Heart left ventricle (tissue), 16 donors: ENCODE data around the gene CUZD1. TPM values are rescaled to one million over a fixed set of nuclear protein-coding genes. Genes with fewer than 3 reads are reported as not detected.

Source experiments
- ATAC-seq, 4 donors: fragments of 200-7000 bp; cut with Tn5 transposase; one replicate each; pipeline ENCODE4 v1.9.1; 2020 to 2022; ENCODE audit warnings: moderate library complexity in 4 of 4, mild to moderate bottlenecking in 3 of 4, moderate number of reproducible peaks in 1 of 4
- DNase-seq, 5 donors: peaks; one replicate each; pipeline ENCODE4 v3.0.0-alpha.2; 2020
- H3K27ac ChIP-seq, 12 donors: fragments of 200-600 bp; sonication (generic) in 4 of 12; one replicate each; pipeline versions ENCODE4 v1.5.0 to v1.8.0; 2016 to 2022; ENCODE audit warnings: mild to moderate bottlenecking in 2 of 12
- H3K27me3 ChIP-seq, 9 donors: fragments of 200-600 bp; sonication (generic) in 2 of 9; one replicate each; pipeline versions ENCODE4 v1.5.1 to v1.8.0; 2016 to 2022; ENCODE audit warnings: mild to moderate bottlenecking in 3 of 9
- H3K36me3 ChIP-seq, 9 donors: fragments of 200-600 bp; sonication (generic) in 2 of 9; one replicate each; pipeline versions ENCODE4 v1.5.0 to v1.8.0; 2018 to 2022; ENCODE audit warnings: mild to moderate bottlenecking in 2 of 9
- H3K4me1 ChIP-seq, 12 donors: fragments of 200-600 bp; sonication (generic) in 4 of 12; one replicate each; pipeline versions ENCODE4 v1.5.0 to v1.8.0; 2016 to 2022; ENCODE audit warnings: mild to moderate bottlenecking in 3 of 12
- H3K4me3 ChIP-seq, 12 donors: fragments of 200-600 bp; sonication (generic) in 4 of 12; one replicate each; pipeline versions ENCODE4 v1.5.0 to v1.8.0; 2017 to 2022; ENCODE audit warnings: mild to moderate bottlenecking in 9 of 12, moderate library complexity in 4 of 12
- H3K9me3 ChIP-seq, 12 donors: fragments of 200-600 bp; sonication (generic) in 4 of 12; one replicate each; pipeline versions ENCODE4 v1.5.0 to v1.8.0; 2016 to 2022; ENCODE audit warnings: mild to moderate bottlenecking in 1 of 12
- CTCF ChIP-seq, 12 donors: fragments of 200-600 bp; sonication (generic) in 4 of 12; IDR thresholded peaks; one replicate each; pipeline versions ENCODE4 v1.5.0 to v1.8.0; 2018 to 2022; ENCODE audit warnings: antibody characterized with exemption in 12 of 12, mild to moderate bottlenecking in 5 of 12
- POLR2A ChIP-seq, 2 donors: fragments of 450-650 bp; IDR thresholded peaks; one replicate each; pipeline ENCODE4 v1.6.1; 2017; ENCODE audit warnings: antibody characterized with exemption in 2 of 2, mild to moderate bottlenecking in 2 of 2, moderate library complexity in 2 of 2
- WGBS, 4 donors: extraction: QIAGEN DNeasy Blood & Tissue Kit in 2 of 4; methylation state at CpG; one replicate each; pipeline versions ENCODE4 v1.1.5 to v1.1.7; 2013 to 2018; 5-methylcytosine and 5-hydroxymethylcytosine counted together
- intact Hi-C, 10 donors: fragments of 100-400 bp; cut with DNase I; formaldehyde crosslinking; loops; one replicate each; pipeline versions ENCODE4 v1.11.1 to v1.14.2; 2022
- long read RNA-seq, 3 donors: library from polyadenylated mRNA; unstranded; transcript quantifications; one replicate each; pipeline ENCODE4 v2.0.0, GENCODE V29; 2020 to 2021
- polyA plus RNA-seq, 2 donors: library from polyadenylated mRNA; stranded (reverse); fragments of 200-250 nt; gene quantifications; one replicate each; pipeline ENCODE4 v1.2.3, GENCODE V29; 2013
- total RNA-seq, 9 donors: library from RNA; depleted of rRNA in 2 of 9; stranded (reverse); fragments of >200 nt in 2 of 9; fragmentation: NEBNext Ultra II Directional in 3 of 9; extraction: Animal tissue kit (Norgen Biotek cat#: 25700) in 3 of 9; gene quantifications; one replicate each; pipeline versions ENCODE4 v1.1.0 to v1.2.4, GENCODE V29; 2016 to 2023
- donor health status: ischemic (EF 13 %, LVEDD 7.1; RV severe dilation, severe dysfunction).
- donor health status: healthy with polysubstance abuse.
- donor health status: DM: no; HTN: yes; CAD: no.
- donor health status: DM: no; HTN: no; CAD: no.
- donor health status: ischemic (EF 25% LVEDD 6.9; RV normal size, moderate dysfunction).
- donor health status: ischemic (EF 25% LVEDD 5.7; RV mildly dilated, moderate dysfunction).
- donor health status: healthy.
- donor health status: DM: yes; HTN: yes; CAD: no.
- donor health status: ischemic (EF 35%, LVEDD 5.7; RV mildly dilated, moderate dysfunction).
- donor health status: nonischemic (EF 11% LVEDD 7.7; RV severe dilation, severe dysfunction).
- donor health status: DM: yes; HTN: yes; CAD: no.
- donor health status: PGD.
- donor health status: ischemic (EF 29% LVEDD 5.4; RV normal size, mild dysfunction).
- donor health status: nonischemic (EF 23%, LVEDD 6.1; RV moderate dilation, normal function).

CUZD1 gene
- under 1 TPM in 7 of 9 donors, not detected in 2; 0.15 to 0.84 (median 0.19) TPM for total RNA-seq
- under 1 TPM; 0.11 to 0.17 TPM for polyA plus RNA-seq
- long read RNA-seq, donor 1: 0 reads
- long read RNA-seq, donor 2, partial matches to known transcripts: 0 of 1 reads
- long read RNA-seq, donor 2, other reads (novel, unspliced or antisense): 1 of 1 reads
- long read RNA-seq, donor 3: 0 reads

- 65 to 80% (median 75%) methylated on average over 5 of the region's 5 CpGs for WGBS, 4 donors
- Histone ChIP-seq H3K4me3 (no peak within 1 kb of the TSS), H3K4me1 (no peaks in the 10 kb centered on the region), H3K36me3 (no peaks in the 10 kb centered on the region), H3K27me3 (no peaks in the 10 kb centered on the region), H3K9me3 (peaks cover 0 to 24% (median 0%) of the 10 kb centered on the region in 12 donors), H3K27ac (no peak within 1 kb of the TSS)
- ATAC-seq (no peak), DNase-seq (no peak)
- no peak for TF ChIP-seq CTCF (IDR thresholded peaks at IDR 0.05)
- TF ChIP-seq POLR2A (IDR thresholded peaks at IDR 0.05): no peak
- intact Hi-C loops: no loop called here
These were observed at the start of gene CUZD1 for GRCh38 chr10:122845783-122846332. Gene CUZD1, minus strand, starts transcription at chr10:122845857. Its CDS starts 14 bp downstream, at chr10:122845843.

GRCh38 chr10:122894261-122894944, 48.7 kb upstream of the CUZD1 start:
- no peak overlapping the region for H3K4me3 ChIP-seq
- WGBS, 4 donors: 82 to 84% (median 83%) methylated on average over 5 of the region's 5 CpGs
- DNase-seq (no peak), ATAC-seq (no peak)
- intact Hi-C loops: no loop called here
- H3K36me3 ChIP-seq: no peaks in the 10 kb centered on the region
- no peak overlapping the region for H3K27ac ChIP-seq
- H3K9me3 ChIP-seq: no peaks in the 10 kb centered on the region
- TF ChIP-seq POLR2A (IDR thresholded peaks at IDR 0.05): no peak
- peaks cover 0 to 4% (median 0%) of the 10 kb centered on the region in 9 donors for H3K27me3 ChIP-seq
- H3K4me1 ChIP-seq: no peaks in the 10 kb centered on the region

- H3K4me3 ChIP-seq: no peak overlapping the region
- 89 to 98% (median 91%) methylated on average over 1 of the region's 1 CpG for WGBS, 4 donors
- DNase-seq (no peak), ATAC-seq (no peak)
- no peak overlapping the region for H3K27ac ChIP-seq
- H3K9me3 ChIP-seq: no peaks in the 10 kb centered on the region
- intact Hi-C loops: no loop called here
- H3K4me1 ChIP-seq: peaks cover 0 to 10% (median 6%) of the 10 kb centered on the region in 12 donors
- H3K36me3 ChIP-seq: no peaks in the 10 kb centered on the region
- TF ChIP-seq CTCF (IDR thresholded peaks at IDR 0.05) (no peak), POLR2A (IDR thresholded peaks at IDR 0.05) (no peak)
- peaks cover 0 to 8% (median 0%) of the 10 kb centered on the region in 9 donors for H3K27me3 ChIP-seq
These were observed 38.5 kb upstream of the CUZD1 start for GRCh38 chr10:122884166-122884565.

- TF ChIP-seq CTCF (IDR thresholded peaks at IDR 0.05): no peak
- no peak for TF ChIP-seq POLR2A (IDR thresholded peaks at IDR 0.05)
- no peaks in the 10 kb centered on the region for H3K36me3 ChIP-seq
- no peak for DNase-seq
- no peak overlapping the region for H3K4me3 ChIP-seq
- peaks cover 0 to 8% (median 0%) of the 10 kb centered on the region in 9 donors for H3K27me3 ChIP-seq
- H3K9me3 ChIP-seq: no peaks in the 10 kb centered on the region
- peaks cover 0 to 15% (median 6%) of the 10 kb centered on the region in 12 donors for H3K4me1 ChIP-seq
- intact Hi-C loops: no loop called here
- no peak overlapping the region for H3K27ac ChIP-seq
- no peak for ATAC-seq
These were observed 37.1 kb upstream of the CUZD1 start for GRCh38 chr10:122882766-122883165.
